Tibial nerve (tissue), 3 donors: ENCODE data around the gene C1orf94.

ENCODE experiments used
- POLR2A ChIP-seq, 2 donors: fragments of 450-650 bp; IDR thresholded peaks; one replicate each; pipeline ENCODE4 v1.6.1; 2017; ENCODE audit warnings: antibody characterized with exemption in 2 of 2, mild to moderate bottlenecking in 2 of 2, moderate library complexity in 2 of 2
- TF ChIP-seq, protein P1 (sequence below), 5 experiments: fragments of 200-600 bp in 3 of 5; fragments of 450-650 bp in 2 of 5; sonication (generic) in 3 of 5; IDR thresholded peaks; one replicate each; pipeline ENCODE4 v1.5.1; 2016 to 2019; ENCODE audit warnings: antibody characterized with exemption in 5 of 5, mild to moderate bottlenecking in 3 of 5, moderate library complexity in 2 of 5

DNA sequence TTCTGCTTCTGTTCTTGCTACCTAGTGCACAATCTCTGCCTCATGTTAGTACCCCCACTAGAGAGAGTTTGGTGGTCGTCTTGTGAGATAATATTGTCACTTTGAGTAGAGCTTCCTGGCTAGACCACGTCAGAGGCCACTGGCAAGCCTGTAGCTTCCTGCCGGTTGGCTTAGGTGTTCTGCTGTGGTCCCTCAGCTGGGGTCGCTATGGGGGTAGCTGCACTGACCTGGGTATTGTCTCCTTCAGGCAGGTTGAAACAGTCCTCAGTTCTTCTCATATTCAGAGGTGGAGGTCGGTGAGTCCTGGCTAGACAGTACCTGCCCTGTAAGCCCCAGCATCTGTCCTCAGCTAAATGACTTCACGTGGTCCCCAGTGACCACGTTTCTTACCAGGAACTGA, 86.2 kb downstream of the C1orf94 start:
- TF ChIP-seq, protein P1, sequence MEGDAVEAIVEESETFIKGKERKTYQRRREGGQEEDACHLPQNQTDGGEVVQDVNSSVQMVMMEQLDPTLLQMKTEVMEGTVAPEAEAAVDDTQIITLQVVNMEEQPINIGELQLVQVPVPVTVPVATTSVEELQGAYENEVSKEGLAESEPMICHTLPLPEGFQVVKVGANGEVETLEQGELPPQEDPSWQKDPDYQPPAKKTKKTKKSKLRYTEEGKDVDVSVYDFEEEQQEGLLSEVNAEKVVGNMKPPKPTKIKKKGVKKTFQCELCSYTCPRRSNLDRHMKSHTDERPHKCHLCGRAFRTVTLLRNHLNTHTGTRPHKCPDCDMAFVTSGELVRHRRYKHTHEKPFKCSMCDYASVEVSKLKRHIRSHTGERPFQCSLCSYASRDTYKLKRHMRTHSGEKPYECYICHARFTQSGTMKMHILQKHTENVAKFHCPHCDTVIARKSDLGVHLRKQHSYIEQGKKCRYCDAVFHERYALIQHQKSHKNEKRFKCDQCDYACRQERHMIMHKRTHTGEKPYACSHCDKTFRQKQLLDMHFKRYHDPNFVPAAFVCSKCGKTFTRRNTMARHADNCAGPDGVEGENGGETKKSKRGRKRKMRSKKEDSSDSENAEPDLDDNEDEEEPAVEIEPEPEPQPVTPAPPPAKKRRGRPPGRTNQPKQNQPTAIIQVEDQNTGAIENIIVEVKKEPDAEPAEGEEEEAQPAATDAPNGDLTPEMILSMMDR (IDR thresholded peaks at IDR 0.05), result no peak
- no peak for TF ChIP-seq POLR2A (IDR thresholded peaks at IDR 0.05)
